H9 (cell line): ENCODE measurements around the gene HTR7. TPM values are rescaled to one million over a fixed set of nuclear protein-coding genes. Genes with fewer than 3 reads are reported as not detected.

Source experiments
- DNase-seq: peaks from one replicate; pipeline ENCODE4 v3.0.0-alpha.2; 2017
- H2AFZ ChIP-seq: one replicate; pipeline ENCODE4 v1.6.1; 2013; ENCODE audit warnings: mild to moderate bottlenecking, low read length, control low read depth, moderate library complexity
- H2AK5ac ChIP-seq: 2 replicates; pipeline ENCODE4 v1.6.1; 2013; ENCODE audit warnings: low read length, control low read depth, mixed read lengths; ENCODE audit not compliant: insufficient read length
- H2BK120ac ChIP-seq: one replicate; pipeline ENCODE4 v1.6.1; 2013; ENCODE audit warnings: low read depth, mild to moderate bottlenecking, low read length, control low read depth, inconsistent platforms; ENCODE audit not compliant: poor library complexity, severe bottlenecking
- H2BK12ac ChIP-seq: 2 replicates; pipeline ENCODE4 v1.6.1; 2013; ENCODE audit warnings: low read length, control low read depth, mixed read lengths, low read depth; ENCODE audit not compliant: insufficient read length
- H2BK15ac ChIP-seq: 2 replicates; pipeline ENCODE4 v1.6.1; 2013; ENCODE audit warnings: low read depth, low read length, control low read depth
- H2BK20ac ChIP-seq: one replicate; pipeline ENCODE4 v1.6.1; 2013; ENCODE audit warnings: low read depth, mild to moderate bottlenecking, low read length, control low read depth, inconsistent platforms; ENCODE audit not compliant: poor library complexity, severe bottlenecking
- H2BK5ac ChIP-seq: 2 replicates; pipeline ENCODE4 v1.6.1; 2013; ENCODE audit warnings: low read length, control low read depth, mixed read lengths; ENCODE audit not compliant: insufficient read length
- H3K14ac ChIP-seq: 2 replicates; pipeline ENCODE4 v1.6.1; 2013; ENCODE audit warnings: low read length, control low read depth; ENCODE audit not compliant: insufficient read depth
- H3K18ac ChIP-seq: 2 replicates; pipeline ENCODE4 v1.6.1; 2013; ENCODE audit warnings: low read depth, mild to moderate bottlenecking, mixed read lengths, low read length, control low read depth; ENCODE audit not compliant: insufficient read length
- H3K23ac ChIP-seq: 2 replicates; pipeline ENCODE4 v1.6.1; 2013; ENCODE audit warnings: low read length, control low read depth, mixed read lengths, low read depth; ENCODE audit not compliant: insufficient read length
- H3K23me2 ChIP-seq: 2 replicates; pipeline ENCODE4 v1.6.1; 2013; ENCODE audit warnings: low read depth, mild to moderate bottlenecking, mixed read lengths, low read length, control low read depth; ENCODE audit not compliant: insufficient read length, poor library complexity, severe bottlenecking
- H3K27ac ChIP-seq: 2 replicates; pipeline ENCODE4 v1.5.1; 2013; ENCODE audit warnings: low read length, control low read depth, mixed read lengths, low read depth; ENCODE audit not compliant: insufficient read length
- H3K27me3 ChIP-seq: 2 replicates; pipeline ENCODE4 v1.6.1; 2013; ENCODE audit warnings: low read length, control low read depth, inconsistent platforms; ENCODE audit not compliant: insufficient read depth
- H3K4ac ChIP-seq: 2 replicates; pipeline ENCODE4 v1.6.1; 2013; ENCODE audit warnings: low read depth, mild to moderate bottlenecking, control low read depth, inconsistent platforms, low read length, moderate library complexity
- H3K4me1 ChIP-seq: 2 replicates; pipeline ENCODE4 v1.6.1; 2013; ENCODE audit warnings: low read length, control low read depth, inconsistent platforms; ENCODE audit not compliant: insufficient read depth
- H3K4me2 ChIP-seq: 2 replicates; pipeline ENCODE4 v1.6.1; 2013; ENCODE audit warnings: low read length, control low read depth, mixed read lengths; ENCODE audit not compliant: insufficient read length, insufficient read depth
- H3K56ac ChIP-seq: 2 replicates; pipeline ENCODE4 v1.6.1; 2013; ENCODE audit warnings: low read depth, mild to moderate bottlenecking, mixed read lengths, low read length, control low read depth; ENCODE audit not compliant: insufficient read length
- H3K79me1 ChIP-seq: 2 replicates; pipeline ENCODE4 v1.6.1; 2013; ENCODE audit warnings: low read depth, mild to moderate bottlenecking, moderate library complexity, low read length, control low read depth, inconsistent platforms; ENCODE audit not compliant: insufficient read depth, poor library complexity, severe bottlenecking
- H3K79me2 ChIP-seq: 2 replicates; pipeline ENCODE4 v1.6.1; 2013; ENCODE audit warnings: low read length, control low read depth, inconsistent platforms; ENCODE audit not compliant: insufficient read depth
- H3K9ac ChIP-seq: 2 replicates; pipeline ENCODE4 v1.6.1; 2013; ENCODE audit warnings: low read length, control low read depth, mixed read lengths; ENCODE audit not compliant: insufficient read length; ENCODE audit errors: extremely low read depth
- H3K9me3 ChIP-seq: one replicate; pipeline ENCODE4 v1.6.1; 2013; ENCODE audit warnings: low read depth, low read length, inconsistent platforms; ENCODE audit not compliant: control insufficient read depth
- H3T11ph ChIP-seq: one replicate; pipeline ENCODE4 v1.6.1; 2013; ENCODE audit warnings: mild to moderate bottlenecking, low read length, control low read depth, inconsistent platforms
- H4K20me1 ChIP-seq: one replicate; pipeline ENCODE4 v1.6.1; 2013; ENCODE audit not compliant: control insufficient read depth, insufficient read length, insufficient read depth
- H4K5ac ChIP-seq: 2 replicates; pipeline ENCODE4 v1.6.1; 2013; ENCODE audit warnings: low read depth, mild to moderate bottlenecking, mixed read lengths, low read length, control low read depth; ENCODE audit not compliant: insufficient read length
- H4K8ac ChIP-seq: replicated peaks from 2 replicates; pipeline ENCODE4 v1.6.1; 2013; ENCODE audit warnings: low read length, control low read depth, mixed read lengths, low read depth; ENCODE audit not compliant: insufficient read length
- H4K91ac ChIP-seq: 2 replicates; pipeline ENCODE4 v1.6.1; 2013; ENCODE audit warnings: low read depth, mild to moderate bottlenecking, moderate library complexity, mixed read lengths, low read length, control low read depth; ENCODE audit not compliant: insufficient read length
- H3K27ac Mint-ChIP-seq, 3 experiments: 2 replicates in 2 of 3; 3 replicates in 1 of 3; pipeline ENCODE4 v1.8.0; 2020 to 2021; ENCODE audit warnings: mixed read lengths in 3 of 3, mild to moderate bottlenecking in 1 of 3, moderate library complexity in 1 of 3
- H3K27me3 Mint-ChIP-seq: 2 replicates; pipeline ENCODE4 v1.8.0; 2021; ENCODE audit warnings: low read depth, mild to moderate bottlenecking, moderate library complexity, mixed read lengths
- H3K36me3 Mint-ChIP-seq, 3 experiments: 2 replicates in 2 of 3; 3 replicates in 1 of 3; pipeline ENCODE4 v1.8.0; 2020 to 2021; ENCODE audit warnings: low read depth in 3 of 3, mixed read lengths in 3 of 3; ENCODE audit not compliant: insufficient read depth in 1 of 3
- H3K4me1 Mint-ChIP-seq, 2 experiments: 2 replicates each; pipeline ENCODE4 v1.8.0; 2020; ENCODE audit warnings: mixed read lengths in 2 of 2
- H3K4me3 Mint-ChIP-seq, 2 experiments: 2 replicates in 1 of 2; 3 replicates in 1 of 2; pipeline ENCODE4 v1.8.0; 2020 to 2021; ENCODE audit warnings: mild to moderate bottlenecking in 2 of 2, mixed read lengths in 2 of 2, moderate library complexity in 1 of 2
- H3K9me3 Mint-ChIP-seq, 2 experiments: 2 replicates in 1 of 2; 3 replicates in 1 of 2; pipeline ENCODE4 v1.8.0; 2020; ENCODE audit warnings: mild to moderate bottlenecking in 2 of 2, mixed read lengths in 2 of 2, moderate library complexity in 1 of 2
- CTCF ChIP-seq: fragments of 200-600 bp; sonication (generic); conservative IDR thresholded peaks from 3 replicates; pipeline ENCODE4 v1.8.0; 2021; ENCODE audit warnings: antibody characterized with exemption, mild to moderate bottlenecking
- WGBS: extraction: QIAGEN DNeasy Blood & Tissue Kit; methylation state at CpG from one replicate; pipeline ENCODE4 v1.1.7; 2013; ENCODE audit warnings: missing lambda C conversion rate, low lambda C conversion rate, mixed read lengths; ENCODE audit not compliant: insufficient read length; ENCODE audit errors: extremely low coverage; 5-methylcytosine and 5-hydroxymethylcytosine counted together
- total RNA-seq: library from RNA; stranded (reverse); gene quantifications from 2 replicates; pipeline ENCODE4 v1.2.1, GENCODE V29; 2021

HTR7 gene
- total RNA-seq, 1 experiment from 2014 or later = 21.3 TPM

GRCh38 chr10:90847436-90847835, 10.4 kb downstream of the HTR7 start:
- Histone ChIP-seq H4K8ac (no peak overlapping the region), H3K27ac (no peak overlapping the region), H2BK15ac (no peak overlapping the region), H3T11ph (no peak overlapping the region), H4K91ac (no peak overlapping the region), H3K79me2 (no peaks in the 10 kb centered on the region), H3K4ac (no peak overlapping the region), H2BK120ac (no peak overlapping the region), H3K23me2 (no peaks in the 10 kb centered on the region), H3K14ac (no peak overlapping the region), H3K56ac (no peak overlapping the region), H2AK5ac (no peak overlapping the region), H3K4me1 (no peaks in the 10 kb centered on the region), H4K20me1 (no peaks in the 10 kb centered on the region), H3K9me3 (no peaks in the 10 kb centered on the region), H2BK5ac (no peak overlapping the region), H4K5ac (no peak overlapping the region), H2AFZ (no peak overlapping the region), H3K4me2 (no peak overlapping the region), H3K27me3 (no peaks in the 10 kb centered on the region), H3K9ac (no peak overlapping the region), H3K79me1 (no peaks in the 10 kb centered on the region), H3K18ac (no peak overlapping the region), H2BK12ac (no peak overlapping the region), H3K23ac (no peak overlapping the region), H2BK20ac (no peak overlapping the region)
- Mint-ChIP-seq H3K4me3 (no peak overlapping the region), H3K27ac (no peak overlapping the region), H3K27me3 (peaks cover 3% of the 10 kb centered on the region), H3K4me1 (peaks cover 0 to 5% of the 10 kb centered on the region in 2 experiments; a peak in 1 of 4 replicates), H3K9me3 (peaks cover 37 to 39% of the 10 kb centered on the region in 2 experiments), H3K36me3 (peaks cover 18 to 33% (median 29%) of the 10 kb centered on the region in 3 experiments)
- WGBS = no CpG with 5 or more reads among the region's 1 CpG
- DNase-seq = no peak
- TF ChIP-seq CTCF = no peak
